CD4-positive, alpha-beta T cell (primary cell): ENCODE results near the gene C2CD4C. TPM values are rescaled to one million over a fixed set of nuclear protein-coding genes. Genes with fewer than 3 reads are reported as not detected.

Source experiments
- ATAC-seq: fragments of 200-7000 bp; cut with Tn5 transposase; one replicate; pipeline ENCODE4 v1.10.0; 2022; ENCODE audit warnings: mild to moderate bottlenecking; ENCODE audit not compliant: poor library complexity
- CTCF ChIA-PET: fragments of 350-600 bp; sonication (Branson Sonifier 250); formaldehyde crosslinking; loops from one replicate; lab custom pipeline; 2021; ENCODE audit warnings: antibody characterized with exemption, inconsistent platforms; lab: Charles Lee
- POLR2A ChIA-PET: fragments of 350-600 bp; sonication (Branson Sonifier 250); formaldehyde crosslinking; loops from one replicate; lab custom pipeline; 2021; ENCODE audit warnings: antibody characterized with exemption, inconsistent platforms; lab: Charles Lee
- DNase-seq, 14 experiments: peaks; one replicate each; pipeline ENCODE4 v3.0.0-alpha.2; 2013 to 2020; ENCODE audit warnings: mixed read lengths in 2 of 14
- H3K27ac ChIP-seq, 2 donors: one replicate each; pipeline versions ENCODE4 v1.5.1 to v1.7.0; 2013; ENCODE audit warnings: low read length in 2 of 2, low read depth in 1 of 2, mild to moderate bottlenecking in 1 of 2
- H3K27me3 ChIP-seq, 2 experiments: 1 replicate in 1 of 2; 2 replicates in 1 of 2; pipeline versions ENCODE4 v1.6.1 to v1.7.0; 2013; ENCODE audit warnings: low read length in 2 of 2, control low read depth in 1 of 2, mild to moderate bottlenecking in 1 of 2, moderate library complexity in 1 of 2; ENCODE audit not compliant: insufficient read depth in 2 of 2, control insufficient read depth in 1 of 2
- H3K36me3 ChIP-seq: one replicate; pipeline ENCODE4 v1.6.1; 2013; ENCODE audit warnings: low read length, control low read depth; ENCODE audit not compliant: insufficient read depth
- H3K4me1 ChIP-seq: one replicate; pipeline ENCODE4 v1.6.1; 2013; ENCODE audit warnings: low read length, control low read depth; ENCODE audit not compliant: insufficient read depth
- H3K4me3 ChIP-seq: one replicate; pipeline ENCODE4 v1.5.1; 2013; ENCODE audit warnings: mild to moderate bottlenecking, low read length, moderate library complexity
- H3K9me3 ChIP-seq, 2 experiments: 1 replicate in 1 of 2; 2 replicates in 1 of 2; pipeline versions ENCODE4 v1.6.1 to v1.7.0; 2013; ENCODE audit warnings: low read length in 2 of 2, mild to moderate bottlenecking in 2 of 2, control low read depth in 1 of 2, moderate library complexity in 1 of 2; ENCODE audit not compliant: control insufficient read depth in 1 of 2, insufficient read depth in 1 of 2
- H3K27ac Mint-ChIP-seq: one replicate; pipeline ENCODE4 v1.8.0; 2020; ENCODE audit warnings: mixed read lengths
- H3K27me3 Mint-ChIP-seq: one replicate; pipeline ENCODE4 v1.8.0; 2021; ENCODE audit warnings: mixed read lengths
- H3K36me3 Mint-ChIP-seq: one replicate; pipeline ENCODE4 v1.8.0; 2021; ENCODE audit warnings: low read depth, mixed read lengths
- H3K4me1 Mint-ChIP-seq: one replicate; pipeline ENCODE4 v1.8.0; 2021; ENCODE audit warnings: low read depth, mixed read lengths
- H3K4me3 Mint-ChIP-seq: one replicate; pipeline ENCODE4 v1.8.0; 2020; ENCODE audit warnings: mild to moderate bottlenecking, mixed read lengths
- H3K9me3 Mint-ChIP-seq: one replicate; pipeline ENCODE4 v1.8.0; 2020; ENCODE audit warnings: mixed read lengths
- intact Hi-C, 2 experiments: fragments of 100-400 bp; cut with DNase I in 1 of 2; cut with micrococcal nuclease in 1 of 2; formaldehyde crosslinking; loops; one replicate each; pipeline versions ENCODE4 v1.15.1 to v1.9.0; 2023 to 2025; cut with DNase I, micrococcal nuclease
- total RNA-seq, 174 experiments: library from RNA in 2 of 174; stranded (reverse) in 2 of 174; gene quantifications; one replicate each; pipeline ENCODE4 v1.2.3 and lab custom pipeline; 2021 to 2026
- TF ChIP-seq, protein P1 (sequence below): fragments of 200-600 bp; IDR thresholded peaks from one replicate; pipeline ENCODE4 v1.8.0; 2022; ENCODE audit warnings: antibody characterized with exemption, mild to moderate bottlenecking

Gene C2CD4C
- total RNA-seq, 2 experiments from 2014 or later: not detected

GRCh38 chr19:422213-422916 lies 13.4 kb upstream of the C2CD4C start:
- peaks cover 0 to 2% of the 10 kb centered on the region in 2 experiments for H3K27me3 ChIP-seq
- intact Hi-C loops: no loop called here
- H3K4me1 Mint-ChIP-seq: no peaks in the 10 kb centered on the region
- TF ChIP-seq, protein P1, sequence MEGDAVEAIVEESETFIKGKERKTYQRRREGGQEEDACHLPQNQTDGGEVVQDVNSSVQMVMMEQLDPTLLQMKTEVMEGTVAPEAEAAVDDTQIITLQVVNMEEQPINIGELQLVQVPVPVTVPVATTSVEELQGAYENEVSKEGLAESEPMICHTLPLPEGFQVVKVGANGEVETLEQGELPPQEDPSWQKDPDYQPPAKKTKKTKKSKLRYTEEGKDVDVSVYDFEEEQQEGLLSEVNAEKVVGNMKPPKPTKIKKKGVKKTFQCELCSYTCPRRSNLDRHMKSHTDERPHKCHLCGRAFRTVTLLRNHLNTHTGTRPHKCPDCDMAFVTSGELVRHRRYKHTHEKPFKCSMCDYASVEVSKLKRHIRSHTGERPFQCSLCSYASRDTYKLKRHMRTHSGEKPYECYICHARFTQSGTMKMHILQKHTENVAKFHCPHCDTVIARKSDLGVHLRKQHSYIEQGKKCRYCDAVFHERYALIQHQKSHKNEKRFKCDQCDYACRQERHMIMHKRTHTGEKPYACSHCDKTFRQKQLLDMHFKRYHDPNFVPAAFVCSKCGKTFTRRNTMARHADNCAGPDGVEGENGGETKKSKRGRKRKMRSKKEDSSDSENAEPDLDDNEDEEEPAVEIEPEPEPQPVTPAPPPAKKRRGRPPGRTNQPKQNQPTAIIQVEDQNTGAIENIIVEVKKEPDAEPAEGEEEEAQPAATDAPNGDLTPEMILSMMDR: no peak
- H3K36me3 ChIP-seq: no peaks in the 10 kb centered on the region
- H3K4me1 ChIP-seq: no peaks in the 10 kb centered on the region
- no peaks in the 10 kb centered on the region for H3K27me3 Mint-ChIP-seq
- H3K27ac Mint-ChIP-seq: no peak overlapping the region
- DNase-seq (no peak), ATAC-seq (no peak)
- H3K4me3 Mint-ChIP-seq: no peak overlapping the region
- H3K9me3 ChIP-seq: peaks cover 0 to 7% of the 10 kb centered on the region in 2 experiments
- H3K9me3 Mint-ChIP-seq: no peaks in the 10 kb centered on the region
- CTCF ChIA-PET: no interaction called here
- POLR2A ChIA-PET: no interaction called here
- no peak overlapping the region for H3K4me3 ChIP-seq
- H3K27ac ChIP-seq: no peak overlapping the region
- no peaks in the 10 kb centered on the region for H3K36me3 Mint-ChIP-seq

GRCh38 chr19:419721-420515 lies 11.0 kb upstream of the C2CD4C start:
- intact Hi-C loops: no loop called here
- H3K27ac ChIP-seq: no peak overlapping the region
- no peaks in the 10 kb centered on the region for H3K27me3 Mint-ChIP-seq
- no peaks in the 10 kb centered on the region for H3K36me3 ChIP-seq
- no peak for ATAC-seq
- no peak for DNase-seq
- TF ChIP-seq, protein P1: no peak
- H3K27me3 ChIP-seq: peaks cover 2 to 7% of the 10 kb centered on the region in 2 experiments
- H3K9me3 ChIP-seq: peaks cover 0 to 6% of the 10 kb centered on the region in 2 experiments
- H3K4me3 Mint-ChIP-seq: no peak overlapping the region
- POLR2A ChIA-PET: no interaction called here
- no peaks in the 10 kb centered on the region for H3K9me3 Mint-ChIP-seq
- no peaks in the 10 kb centered on the region for H3K36me3 Mint-ChIP-seq
- CTCF ChIA-PET: no interaction called here
- no peak overlapping the region for H3K4me3 ChIP-seq
- H3K27ac Mint-ChIP-seq: no peak overlapping the region
- no peaks in the 10 kb centered on the region for H3K4me1 ChIP-seq
- H3K4me1 Mint-ChIP-seq: no peaks in the 10 kb centered on the region

GRCh38 chr19:418761-419671 lies 10.1 kb upstream of the C2CD4C start:
- Histone ChIP-seq H3K27ac (no peak overlapping the region), H3K9me3 (no peaks in the 10 kb centered on the region), H3K4me1 (no peaks in the 10 kb centered on the region), H3K36me3 (no peaks in the 10 kb centered on the region), H3K4me3 (no peak overlapping the region), H3K27me3 (peaks cover 2 to 9% of the 10 kb centered on the region in 2 experiments)
- H3K9me3 Mint-ChIP-seq: no peaks in the 10 kb centered on the region
- H3K27ac Mint-ChIP-seq: no peak overlapping the region
- ChIA-PET CTCF (no interaction called here), POLR2A (no interaction called here)
- ATAC-seq: no peak
- TF ChIP-seq, protein P1: no peak
- H3K27me3 Mint-ChIP-seq: no peaks in the 10 kb centered on the region
- no peaks in the 10 kb centered on the region for H3K36me3 Mint-ChIP-seq
- no peak overlapping the region for H3K4me3 Mint-ChIP-seq
- H3K4me1 Mint-ChIP-seq: no peaks in the 10 kb centered on the region
- DNase-seq: no peak
- intact Hi-C loops: no loop called here
